Vagina (tissue), 2 donors: ENCODE data around the gene SLC7A6OS. TPM values are rescaled to one million over a fixed set of nuclear protein-coding genes. Genes with fewer than 3 reads are reported as not detected.
A peak's percentile ranks its signal among the peaks of the same experiment; 100 is the strongest.

Experiments
- DNase-seq, 2 donors: peaks; one replicate each; pipeline ENCODE4 v3.0.0-alpha.2; 2017; ENCODE audit errors: extremely low spot score in 2 of 2
- H3K27ac ChIP-seq: fragments of 200-600 bp; sonication (generic); one replicate; pipeline ENCODE4 v1.5.1; 2019
- H3K27me3 ChIP-seq: fragments of 200-600 bp; sonication (generic); one replicate; pipeline ENCODE4 v1.5.1; 2019
- H3K36me3 ChIP-seq, 2 donors: fragments of 200-600 bp; sonication (generic); one replicate each; pipeline ENCODE4 v1.5.1; 2017 to 2019
- H3K4me1 ChIP-seq: fragments of 200-600 bp; sonication (generic); one replicate; pipeline ENCODE4 v1.5.1; 2019
- H3K4me3 ChIP-seq, 2 donors: fragments of 200-600 bp; sonication (generic); 1 replicate in 1 of 2; 2 replicates in 1 of 2; pipeline ENCODE4 v1.5.1; 2016 to 2019
- H3K9me3 ChIP-seq: fragments of 200-600 bp; sonication (generic); one replicate; pipeline ENCODE4 v1.5.1; 2019
- POLR2A ChIP-seq, 2 donors: fragments of 450-650 bp; IDR thresholded peaks; one replicate each; pipeline ENCODE4 v1.6.1; 2017; ENCODE audit warnings: antibody characterized with exemption in 2 of 2, mild to moderate bottlenecking in 2 of 2, moderate library complexity in 2 of 2
- POLR2AphosphoS5 ChIP-seq, 2 donors: sonication (generic); formaldehyde crosslinking; IDR thresholded peaks; one replicate each; pipeline ENCODE4 v1.9.0; 2017; ENCODE audit warnings: antibody characterized with exemption in 2 of 2, mild to moderate bottlenecking in 2 of 2, low read depth in 1 of 2; ENCODE audit not compliant: insufficient read depth in 1 of 2
- intact Hi-C: fragments of 100-400 bp; cut with DNase I; formaldehyde crosslinking; loops from one replicate; pipeline ENCODE4 v1.15.1; 2023
- total RNA-seq: library from RNA; depleted of rRNA; stranded (reverse); fragments of >200 nt; gene quantifications from one replicate; pipeline ENCODE4 v1.2.3, GENCODE V29; 2016
- TF ChIP-seq, protein P1 (sequence below), 3 experiments: fragments of 450-650 bp in 2 of 3; fragments of 200-600 bp in 1 of 3; sonication (generic) in 1 of 3; IDR thresholded peaks; one replicate each; pipeline ENCODE4 v1.5.1; 2017 to 2019; ENCODE audit warnings: antibody characterized with exemption in 3 of 3, mild to moderate bottlenecking in 2 of 3, moderate library complexity in 2 of 3

The SLC7A6OS gene
- total RNA-seq, 1 donor from 2014 or later: 15.5 TPM

DNA sequence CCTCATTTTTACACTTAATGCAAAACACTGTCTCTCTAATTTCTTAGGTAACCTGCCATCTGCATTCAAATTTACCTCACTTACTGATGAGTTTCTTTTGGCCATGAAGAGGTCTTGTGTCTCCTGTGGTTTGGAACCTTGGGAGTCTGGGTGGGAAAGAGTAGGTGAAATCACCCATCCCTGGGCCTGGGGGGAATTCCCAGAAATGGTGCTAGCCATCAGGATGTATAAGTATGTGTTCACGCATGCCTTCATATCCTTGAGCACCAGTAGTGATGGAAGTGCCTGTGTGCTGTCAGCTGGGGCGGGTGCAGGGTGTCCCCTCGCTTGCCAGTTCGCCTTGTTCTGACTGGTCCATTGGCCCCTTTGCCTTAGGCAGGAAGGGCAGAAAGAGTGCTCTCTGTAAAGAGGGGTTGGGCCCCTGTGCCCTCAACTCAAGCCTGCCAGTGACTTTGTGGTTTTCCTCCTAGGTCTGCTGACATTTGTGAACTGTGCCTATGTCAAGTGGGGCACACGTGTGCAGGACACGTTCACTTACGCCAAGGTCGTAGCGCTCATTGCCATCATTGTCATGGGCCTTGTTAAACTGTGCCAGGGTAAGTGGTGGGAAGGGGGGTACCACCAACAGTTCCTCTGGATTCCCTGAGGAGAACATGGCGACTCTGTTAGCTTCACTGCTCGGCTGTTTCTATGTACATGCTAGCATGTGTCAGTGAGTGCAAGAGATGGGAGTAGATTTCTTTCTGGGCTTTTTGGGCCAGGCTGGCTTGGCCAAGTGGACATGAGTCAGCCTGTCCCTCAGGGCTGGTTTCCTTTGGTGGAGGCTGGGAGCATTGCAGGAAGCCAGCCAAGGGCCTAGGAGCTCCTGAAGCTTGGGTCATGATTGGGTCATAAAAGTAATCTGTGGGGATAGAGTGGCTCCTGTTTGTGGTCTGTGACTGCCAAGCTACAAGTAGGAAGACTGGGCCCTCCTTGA is 23.2 kb downstream of the SLC7A6OS start:
- DNase-seq: no peak
- peaks cover 78% of the 10 kb centered on the region for H3K4me1 ChIP-seq
- peak overlapping the region; percentile 79 for H3K27ac ChIP-seq
- intact Hi-C loops: no loop called here
- no peaks in the 10 kb centered on the region for H3K27me3 ChIP-seq
- H3K36me3 ChIP-seq: peaks cover 0 to 6% of the 10 kb centered on the region in 2 donors
- TF ChIP-seq POLR2AphosphoS5 (IDR thresholded peaks at IDR 0.05; ENCODE audit: insufficient read depth in 1 of 2, low read depth in 1 of 2) (peak in 1 of 2 donors; percentile 29), POLR2A (IDR thresholded peaks at IDR 0.05) (no peak)
- TF ChIP-seq, protein P1, sequence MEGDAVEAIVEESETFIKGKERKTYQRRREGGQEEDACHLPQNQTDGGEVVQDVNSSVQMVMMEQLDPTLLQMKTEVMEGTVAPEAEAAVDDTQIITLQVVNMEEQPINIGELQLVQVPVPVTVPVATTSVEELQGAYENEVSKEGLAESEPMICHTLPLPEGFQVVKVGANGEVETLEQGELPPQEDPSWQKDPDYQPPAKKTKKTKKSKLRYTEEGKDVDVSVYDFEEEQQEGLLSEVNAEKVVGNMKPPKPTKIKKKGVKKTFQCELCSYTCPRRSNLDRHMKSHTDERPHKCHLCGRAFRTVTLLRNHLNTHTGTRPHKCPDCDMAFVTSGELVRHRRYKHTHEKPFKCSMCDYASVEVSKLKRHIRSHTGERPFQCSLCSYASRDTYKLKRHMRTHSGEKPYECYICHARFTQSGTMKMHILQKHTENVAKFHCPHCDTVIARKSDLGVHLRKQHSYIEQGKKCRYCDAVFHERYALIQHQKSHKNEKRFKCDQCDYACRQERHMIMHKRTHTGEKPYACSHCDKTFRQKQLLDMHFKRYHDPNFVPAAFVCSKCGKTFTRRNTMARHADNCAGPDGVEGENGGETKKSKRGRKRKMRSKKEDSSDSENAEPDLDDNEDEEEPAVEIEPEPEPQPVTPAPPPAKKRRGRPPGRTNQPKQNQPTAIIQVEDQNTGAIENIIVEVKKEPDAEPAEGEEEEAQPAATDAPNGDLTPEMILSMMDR (IDR thresholded peaks at IDR 0.05): peak in 1 of 3 experiments; percentile 6
- no peaks in the 10 kb centered on the region for H3K9me3 ChIP-seq
- H3K4me3 ChIP-seq: no peak overlapping the region

GRCh38 chr16:68286153-68287074 is 24.3 kb downstream of the SLC7A6OS start:
- TF ChIP-seq POLR2AphosphoS5 (IDR thresholded peaks at IDR 0.05; ENCODE audit: insufficient read depth in 1 of 2, low read depth in 1 of 2) (no peak), POLR2A (IDR thresholded peaks at IDR 0.05) (no peak)
- TF ChIP-seq, protein P1 (IDR thresholded peaks at IDR 0.05): no peak
- no peaks in the 10 kb centered on the region for H3K9me3 ChIP-seq
- no peak overlapping the region for H3K4me3 ChIP-seq
- H3K27me3 ChIP-seq: no peaks in the 10 kb centered on the region
- peaks cover 81% of the 10 kb centered on the region for H3K4me1 ChIP-seq
- H3K27ac ChIP-seq: peak overlapping the region; percentile 79
- DNase-seq: no peak
- peaks cover 0 to 5% of the 10 kb centered on the region in 2 donors for H3K36me3 ChIP-seq
- intact Hi-C loops: no loop called here

GRCh38 chr16:68285683-68286082 is 25.1 kb downstream of the SLC7A6OS start:
- DNase-seq: no peak
- Histone ChIP-seq H3K4me1 (peaks cover 81% of the 10 kb centered on the region), H3K4me3 (no peak overlapping the region), H3K27ac (peak overlapping the region; percentile 66), H3K27me3 (no peaks in the 10 kb centered on the region), H3K9me3 (no peaks in the 10 kb centered on the region), H3K36me3 (no peaks in the 10 kb centered on the region)
- TF ChIP-seq POLR2AphosphoS5 (IDR thresholded peaks at IDR 0.05; ENCODE audit: insufficient read depth in 1 of 2, low read depth in 1 of 2): no peak
- TF ChIP-seq, protein P1 (IDR thresholded peaks at IDR 0.05): no peak
- TF ChIP-seq POLR2A (IDR thresholded peaks at IDR 0.05): no peak
- intact Hi-C loops: no loop called here

GRCh38 chr16:68284847-68285246 is 25.9 kb downstream of the SLC7A6OS start:
- intact Hi-C loops: no loop called here
- Histone ChIP-seq H3K27me3 (no peaks in the 10 kb centered on the region), H3K9me3 (no peaks in the 10 kb centered on the region), H3K4me1 (peaks cover 73% of the 10 kb centered on the region), H3K36me3 (no peaks in the 10 kb centered on the region), H3K4me3 (no peak overlapping the region), H3K27ac (peak overlapping the region; percentile 66)
- TF ChIP-seq, protein P1 (IDR thresholded peaks at IDR 0.05): no peak
- no peak for TF ChIP-seq POLR2A (IDR thresholded peaks at IDR 0.05)
- no peak for TF ChIP-seq POLR2AphosphoS5 (IDR thresholded peaks at IDR 0.05; ENCODE audit: insufficient read depth in 1 of 2, low read depth in 1 of 2)
- no peak for DNase-seq
